CD4-positive, alpha-beta memory T cell (primary cell): ENCODE results near the gene USP28. TPM values are rescaled to one million over a fixed set of nuclear protein-coding genes. Genes with fewer than 3 reads are reported as not detected.

ENCODE experiments used
- CTCF ChIA-PET: fragments of 350-600 bp; sonication (Branson Sonifier 250); formaldehyde crosslinking; loops from one replicate; lab custom pipeline; 2021; ENCODE audit warnings: inconsistent platforms; ENCODE audit not compliant: partially characterized antibody; lab: Charles Lee
- POLR2A ChIA-PET: fragments of 350-600 bp; sonication (Branson Sonifier 250); formaldehyde crosslinking; loops from one replicate; lab custom pipeline; 2021; ENCODE audit not compliant: partially characterized antibody; lab: Charles Lee
- DNase-seq, 5 donors: peaks; one replicate each; pipeline versions ENCODE4 v3.0.0 to v3.0.0-alpha.2; 2020 to 2022; ENCODE audit warnings: mixed read lengths in 1 of 5
- H3K27ac ChIP-seq: one replicate; pipeline ENCODE4 v1.7.0; 2013; ENCODE audit warnings: low read depth, low read length
- H3K27me3 ChIP-seq: 2 replicates; pipeline ENCODE4 v1.7.0; 2013; ENCODE audit warnings: mild to moderate bottlenecking, low read length, moderate library complexity; ENCODE audit not compliant: insufficient read depth
- H3K36me3 ChIP-seq: 2 replicates; pipeline ENCODE4 v1.7.0; 2013; ENCODE audit warnings: mild to moderate bottlenecking, low read length, moderate library complexity; ENCODE audit not compliant: insufficient read depth
- H3K4me1 ChIP-seq: 2 replicates; pipeline ENCODE4 v1.7.0; 2013; ENCODE audit warnings: mild to moderate bottlenecking, low read length, moderate library complexity; ENCODE audit not compliant: insufficient read depth
- H3K4me3 ChIP-seq, 2 donors: one replicate each; pipeline ENCODE4 v1.7.0; 2013; ENCODE audit warnings: low read length in 2 of 2, mild to moderate bottlenecking in 1 of 2
- H3K9me3 ChIP-seq, 2 donors: one replicate each; pipeline ENCODE4 v1.7.0; 2013; ENCODE audit warnings: low read length in 2 of 2, control low read depth in 1 of 2; ENCODE audit not compliant: control insufficient read depth in 1 of 2
- H3K27ac Mint-ChIP-seq, 7 donors: one replicate each; pipeline ENCODE4 v1.8.0; 2020 to 2021; ENCODE audit warnings: mixed read lengths in 7 of 7, mild to moderate bottlenecking in 6 of 7, inconsistent platforms in 3 of 7, moderate library complexity in 3 of 7
- H3K27me3 Mint-ChIP-seq, 2 donors: one replicate each; pipeline ENCODE4 v1.8.0; 2020 to 2021; ENCODE audit warnings: mixed read lengths in 2 of 2
- H3K36me3 Mint-ChIP-seq, 2 donors: one replicate each; pipeline ENCODE4 v1.8.0; 2020 to 2021; ENCODE audit warnings: mixed read lengths in 2 of 2, inconsistent platforms in 1 of 2, mild to moderate bottlenecking in 1 of 2
- H3K4me1 Mint-ChIP-seq, 4 donors: one replicate each; pipeline ENCODE4 v1.8.0; 2020 to 2021; ENCODE audit warnings: mixed read lengths in 4 of 4, mild to moderate bottlenecking in 1 of 4
- H3K4me3 Mint-ChIP-seq, 8 donors: one replicate each; pipeline ENCODE4 v1.8.0; 2020 to 2021; ENCODE audit warnings: mixed read lengths in 8 of 8, mild to moderate bottlenecking in 7 of 8, moderate library complexity in 6 of 8, inconsistent platforms in 3 of 8
- H3K9me3 Mint-ChIP-seq, 8 donors: one replicate each; pipeline ENCODE4 v1.8.0; 2020 to 2021; ENCODE audit warnings: mixed read lengths in 8 of 8, mild to moderate bottlenecking in 5 of 8, inconsistent platforms in 3 of 8, moderate library complexity in 1 of 8
- intact Hi-C: fragments of 100-400 bp; cut with micrococcal nuclease; formaldehyde crosslinking; loops from one replicate; pipeline ENCODE4 v1.15.1; 2023
- polyA plus RNA-seq, 2 donors: library from polyadenylated mRNA; unstranded; fragments of 300-500 nt; fragmentation: Illumina TruSeq; gene quantifications; one replicate each; pipeline ENCODE4 v1.2.3, GENCODE V29; 2021
- total RNA-seq, 2 experiments: library from RNA; stranded (reverse); gene quantifications; one replicate each; pipeline ENCODE4 v1.2.3, GENCODE V29; 2021

USP28 gene
- total and polyA plus RNA-seq, 4 experiments from 2014 or later: 17.2 to 22.4 (median 18.3) TPM

GRCh38 chr11:113827477-113827876 is 47.9 kb downstream of the USP28 start:
- Mint-ChIP-seq H3K27ac (no peak overlapping the region), H3K36me3 (peaks cover 45 to 52% of the 10 kb centered on the region in 2 donors), H3K27me3 (no peaks in the 10 kb centered on the region), H3K4me3 (no peak overlapping the region), H3K9me3 (no peaks in the 10 kb centered on the region), H3K4me1 (no peaks in the 10 kb centered on the region)
- intact Hi-C loops: no loop called here
- no peaks in the 10 kb centered on the region for H3K9me3 ChIP-seq
- POLR2A ChIA-PET: no interaction called here
- DNase-seq: no peak
- H3K4me1 ChIP-seq: no peaks in the 10 kb centered on the region
- H3K36me3 ChIP-seq: peaks cover 10% of the 10 kb centered on the region
- H3K27ac ChIP-seq: no peak overlapping the region
- CTCF ChIA-PET: interaction anchor here (0.7 kb wide), 1 partner anchor 434 kb away, joined by 3 read pairs; no protein-coding TSS in a partner anchor
- H3K27me3 ChIP-seq: no peaks in the 10 kb centered on the region
- H3K4me3 ChIP-seq: no peak overlapping the region

GRCh38 chr11:113818426-113818825 is 56.9 kb downstream of the USP28 start:
- ChIA-PET POLR2A (no interaction called here), CTCF (no interaction called here)
- Histone ChIP-seq H3K4me3 (no peak overlapping the region), H3K27ac (no peak overlapping the region), H3K36me3 (no peaks in the 10 kb centered on the region), H3K9me3 (no peaks in the 10 kb centered on the region), H3K4me1 (no peaks in the 10 kb centered on the region), H3K27me3 (no peaks in the 10 kb centered on the region)
- no peaks in the 10 kb centered on the region for H3K4me1 Mint-ChIP-seq
- H3K36me3 Mint-ChIP-seq: peaks cover 48 to 52% of the 10 kb centered on the region in 2 donors
- intact Hi-C loops: no loop called here
- H3K27ac Mint-ChIP-seq: no peak overlapping the region
- DNase-seq: no peak
- H3K4me3 Mint-ChIP-seq: no peak overlapping the region
- peaks cover 0 to 2% (median 0%) of the 10 kb centered on the region in 8 donors for H3K9me3 Mint-ChIP-seq
- H3K27me3 Mint-ChIP-seq: no peaks in the 10 kb centered on the region

GRCh38 chr11:113817626-113818025 is 57.7 kb downstream of the USP28 start:
- Histone ChIP-seq H3K27ac (no peak overlapping the region), H3K27me3 (no peaks in the 10 kb centered on the region), H3K9me3 (no peaks in the 10 kb centered on the region), H3K36me3 (no peaks in the 10 kb centered on the region), H3K4me1 (no peaks in the 10 kb centered on the region), H3K4me3 (no peak overlapping the region)
- Mint-ChIP-seq H3K27me3 (no peaks in the 10 kb centered on the region), H3K36me3 (peaks cover 45 to 46% of the 10 kb centered on the region in 2 donors), H3K9me3 (peaks cover 0 to 2% (median 0%) of the 10 kb centered on the region in 8 donors), H3K4me3 (no peak overlapping the region), H3K27ac (no peak overlapping the region), H3K4me1 (no peaks in the 10 kb centered on the region)
- CTCF ChIA-PET: interaction anchor here (1.2 kb wide), 1 partner anchor 11 kb away, joined by 3 read pairs; no protein-coding TSS in a partner anchor
- no peak for DNase-seq
- intact Hi-C loops: no loop called here
- POLR2A ChIA-PET: no interaction called here

- no peak overlapping the region for H3K27ac Mint-ChIP-seq
- Histone ChIP-seq H3K4me1 (no peaks in the 10 kb centered on the region), H3K4me3 (no peak overlapping the region), H3K36me3 (no peaks in the 10 kb centered on the region), H3K27me3 (no peaks in the 10 kb centered on the region), H3K27ac (no peak overlapping the region), H3K9me3 (no peaks in the 10 kb centered on the region)
- H3K36me3 Mint-ChIP-seq: peaks cover 48% of the 10 kb centered on the region in 2 donors
- intact Hi-C loops: no loop called here
- H3K27me3 Mint-ChIP-seq: no peaks in the 10 kb centered on the region
- no peaks in the 10 kb centered on the region for H3K4me1 Mint-ChIP-seq
- ChIA-PET CTCF (interaction anchor here (1.2 kb wide), 1 partner anchor 11 kb away, joined by 3 read pairs; no protein-coding TSS in a partner anchor), POLR2A (interaction anchor here (0.6 kb wide), 1 partner anchor 383 kb away, joined by 5 read pairs; no protein-coding TSS in a partner anchor)
- peaks cover 0 to 2% (median 0%) of the 10 kb centered on the region in 8 donors for H3K9me3 Mint-ChIP-seq
- no peak overlapping the region for H3K4me3 Mint-ChIP-seq
- no peak for DNase-seq
Observed at GRCh38 chr11:113817162-113817561, 58.2 kb downstream of the USP28 start.

- Histone ChIP-seq H3K27me3 (no peaks in the 10 kb centered on the region), H3K27ac (no peak overlapping the region), H3K9me3 (no peaks in the 10 kb centered on the region), H3K4me3 (no peak overlapping the region), H3K4me1 (no peaks in the 10 kb centered on the region), H3K36me3 (no peaks in the 10 kb centered on the region)
- no peak overlapping the region for H3K27ac Mint-ChIP-seq
- H3K9me3 Mint-ChIP-seq: no peaks in the 10 kb centered on the region
- intact Hi-C loops: no loop called here
- no peak for DNase-seq
- ChIA-PET POLR2A (no interaction called here), CTCF (no interaction called here)
- H3K4me3 Mint-ChIP-seq: no peak overlapping the region
- no peaks in the 10 kb centered on the region for H3K27me3 Mint-ChIP-seq
- peaks cover 45 to 52% of the 10 kb centered on the region in 2 donors for H3K36me3 Mint-ChIP-seq
- no peaks in the 10 kb centered on the region for H3K4me1 Mint-ChIP-seq
Observed at GRCh38 chr11:113814181-113814580, 61.2 kb downstream of the USP28 start.

GRCh38 chr11:113808931-113809330 is 66.4 kb downstream of the USP28 start:
- no peaks in the 10 kb centered on the region for H3K36me3 ChIP-seq
- POLR2A ChIA-PET: no interaction called here

GRCh38 chr11:113806406-113806805 is 69.0 kb downstream of the USP28 start:
- Histone ChIP-seq H3K9me3 (no peaks in the 10 kb centered on the region), H3K4me1 (no peaks in the 10 kb centered on the region), H3K27me3 (no peaks in the 10 kb centered on the region), H3K4me3 (no peak overlapping the region), H3K27ac (no peak overlapping the region), H3K36me3 (no peaks in the 10 kb centered on the region)
- no peak overlapping the region for H3K4me3 Mint-ChIP-seq
- H3K27ac Mint-ChIP-seq: no peak overlapping the region
- no peak for DNase-seq
- intact Hi-C loops: no loop called here
- POLR2A ChIA-PET: no interaction called here
- no peaks in the 10 kb centered on the region for H3K9me3 Mint-ChIP-seq
- CTCF ChIA-PET: interaction anchor here (1.0 to 1.9 kb wide), 4 partner anchors 9 to 17 kb away, joined by 3 to 9 read pairs (median 4); no protein-coding TSS in a partner anchor
- H3K27me3 Mint-ChIP-seq: no peaks in the 10 kb centered on the region
- H3K36me3 Mint-ChIP-seq: peaks cover 47 to 70% of the 10 kb centered on the region in 2 donors
- no peaks in the 10 kb centered on the region for H3K4me1 Mint-ChIP-seq

More at GRCh38 chr11:113808931-113809330, 66.4 kb downstream of the USP28 start:
- Mint-ChIP-seq H3K27me3 (no peaks in the 10 kb centered on the region), H3K27ac (no peak overlapping the region), H3K4me3 (no peak overlapping the region), H3K36me3 (peaks cover 51 to 62% of the 10 kb centered on the region in 2 donors), H3K4me1 (no peaks in the 10 kb centered on the region), H3K9me3 (no peaks in the 10 kb centered on the region)
- Histone ChIP-seq H3K9me3 (no peaks in the 10 kb centered on the region), H3K4me1 (no peaks in the 10 kb centered on the region), H3K27me3 (no peaks in the 10 kb centered on the region), H3K4me3 (no peak overlapping the region), H3K27ac (no peak overlapping the region)
- intact Hi-C loops: no loop called here
- no peak for DNase-seq
- CTCF ChIA-PET: no interaction called here
